Vagina (tissue), 2 donors: ENCODE measurements around the gene C1orf146.

Experiments used
- CTCF ChIP-seq, 3 experiments: fragments of 450-650 bp in 2 of 3; fragments of 200-600 bp in 1 of 3; sonication (generic) in 1 of 3; IDR thresholded peaks; one replicate each; pipeline ENCODE4 v1.5.1; 2017 to 2019; ENCODE audit warnings: antibody characterized with exemption in 3 of 3, mild to moderate bottlenecking in 2 of 3, moderate library complexity in 2 of 3
- POLR2A ChIP-seq, 2 donors: fragments of 450-650 bp; IDR thresholded peaks; one replicate each; pipeline ENCODE4 v1.6.1; 2017; ENCODE audit warnings: antibody characterized with exemption in 2 of 2, mild to moderate bottlenecking in 2 of 2, moderate library complexity in 2 of 2
- POLR2AphosphoS5 ChIP-seq, 2 donors: sonication (generic); formaldehyde crosslinking; IDR thresholded peaks; one replicate each; pipeline ENCODE4 v1.9.0; 2017; ENCODE audit warnings: antibody characterized with exemption in 2 of 2, mild to moderate bottlenecking in 2 of 2, low read depth in 1 of 2; ENCODE audit not compliant: insufficient read depth in 1 of 2

- TF ChIP-seq CTCF (IDR thresholded peaks at IDR 0.05) = no peak
- TF ChIP-seq POLR2A (IDR thresholded peaks at IDR 0.05) = no peak
- TF ChIP-seq POLR2AphosphoS5 (IDR thresholded peaks at IDR 0.05; ENCODE audit: insufficient read depth in 1 of 2, low read depth in 1 of 2) = no peak
These were observed 6.5 kb upstream of the C1orf146 start for GRCh38 chr1:92211166-92211565.
